Neuronal stem cell (in vitro differentiated cells): Measurements from ENCODE around the gene CDK5R2. TPM values are rescaled to one million over a fixed set of nuclear protein-coding genes. Genes with fewer than 3 reads are reported as not detected.

Experiments
- DNase-seq: peaks from one replicate; pipeline ENCODE4 v3.0.0-alpha.2; 2013; ENCODE audit warnings: low spot score
- H2AFZ ChIP-seq: one replicate; pipeline ENCODE4 v1.6.1; 2013; ENCODE audit warnings: mild to moderate bottlenecking, low read length, inconsistent platforms
- H2AK5ac ChIP-seq: 2 replicates; pipeline ENCODE4 v1.6.1; 2013; ENCODE audit warnings: low read depth, mild to moderate bottlenecking, inconsistent platforms, low read length, moderate library complexity, mixed read lengths
- H2BK120ac ChIP-seq: 2 replicates; pipeline ENCODE4 v1.6.1; 2013; ENCODE audit warnings: low read depth, mild to moderate bottlenecking, inconsistent platforms, low read length, moderate library complexity, mixed read lengths
- H2BK12ac ChIP-seq: one replicate; pipeline ENCODE4 v1.6.1; 2013; ENCODE audit warnings: low read length, inconsistent platforms
- H2BK15ac ChIP-seq: 2 replicates; pipeline ENCODE4 v1.6.1; 2013; ENCODE audit warnings: mild to moderate bottlenecking, low read length, inconsistent platforms, mixed read lengths
- H2BK5ac ChIP-seq: one replicate; pipeline ENCODE4 v1.6.1; 2013; ENCODE audit warnings: inconsistent platforms, mild to moderate bottlenecking, low read length, moderate library complexity
- H3K14ac ChIP-seq: one replicate; pipeline ENCODE4 v1.6.1; 2013; ENCODE audit warnings: low read length, inconsistent platforms
- H3K18ac ChIP-seq: 2 replicates; pipeline ENCODE4 v1.6.1; 2013; ENCODE audit warnings: low read length, inconsistent platforms
- H3K23ac ChIP-seq: 2 replicates; pipeline ENCODE4 v1.6.1; 2013; ENCODE audit warnings: low read depth, mild to moderate bottlenecking, mixed read lengths, low read length, inconsistent platforms; ENCODE audit not compliant: poor library complexity
- H3K27ac ChIP-seq: replicated peaks from 3 replicates; pipeline ENCODE4 v1.5.1; 2013; ENCODE audit warnings: low read length, inconsistent platforms
- H3K27me3 ChIP-seq, 3 experiments: 2 replicates each; pipeline ENCODE4 v1.6.1; 2013; ENCODE audit warnings: low read length in 3 of 3, mild to moderate bottlenecking in 2 of 3, inconsistent platforms in 1 of 3, low read depth in 1 of 3, mixed read lengths in 1 of 3, moderate library complexity in 1 of 3; ENCODE audit not compliant: control insufficient read depth in 3 of 3, insufficient read depth in 3 of 3
- H3K36me3 ChIP-seq, 2 donors: replicated peaks in 1 of 2; 2 replicates each; pipeline ENCODE4 v1.6.1; 2013; ENCODE audit warnings: low read length in 2 of 2; ENCODE audit not compliant: control insufficient read depth in 2 of 2, insufficient read depth in 2 of 2
- H3K4ac ChIP-seq: 2 replicates; pipeline ENCODE4 v1.6.1; 2013; ENCODE audit warnings: inconsistent platforms, mild to moderate bottlenecking, low read length, moderate library complexity
- H3K4me1 ChIP-seq, 2 donors: 1 replicate in 1 of 2; 2 replicates in 1 of 2; pipeline ENCODE4 v1.6.1; 2013; ENCODE audit warnings: low read length in 2 of 2, low read depth in 1 of 2; ENCODE audit not compliant: control insufficient read depth in 2 of 2, insufficient read depth in 1 of 2
- H3K4me2 ChIP-seq: one replicate; pipeline ENCODE4 v1.6.1; 2013; ENCODE audit warnings: mild to moderate bottlenecking, low read length, inconsistent platforms; ENCODE audit not compliant: insufficient read depth, poor library complexity, severe bottlenecking
- H3K4me3 ChIP-seq, 2 donors: 2 replicates each; pipeline ENCODE4 v1.5.1; 2013; ENCODE audit warnings: low read length in 2 of 2, mild to moderate bottlenecking in 2 of 2, inconsistent platforms in 1 of 2, moderate library complexity in 1 of 2
- H3K79me1 ChIP-seq: one replicate; pipeline ENCODE4 v1.6.1; 2013; ENCODE audit warnings: low read depth, mild to moderate bottlenecking, inconsistent platforms, low read length, moderate library complexity
- H3K9ac ChIP-seq: one replicate; pipeline ENCODE4 v1.6.1; 2013; ENCODE audit warnings: mild to moderate bottlenecking, low read depth, low read length, inconsistent platforms; ENCODE audit not compliant: poor library complexity
- H3K9me3 ChIP-seq, 2 donors: replicated peaks in 1 of 2; 2 replicates each; pipeline versions ENCODE3 to v1.6.1; 2013; ENCODE audit warnings: low read length in 2 of 2, mild to moderate bottlenecking in 2 of 2, inconsistent platforms in 1 of 2, low read depth in 1 of 2, mixed read lengths in 1 of 2, moderate library complexity in 1 of 2; ENCODE audit not compliant: control insufficient read depth in 2 of 2, insufficient read depth in 1 of 2
- H4K8ac ChIP-seq: one replicate; pipeline ENCODE4 v1.6.1; 2013; ENCODE audit warnings: low read depth, mild to moderate bottlenecking, inconsistent platforms, low read length, moderate library complexity
- H4K91ac ChIP-seq: one replicate; pipeline ENCODE4 v1.6.1; 2013; ENCODE audit warnings: low read length, low read depth, mild to moderate bottlenecking, inconsistent platforms; ENCODE audit not compliant: poor library complexity
- WGBS, 2 donors: extraction: QIAGEN DNeasy Blood & Tissue Kit; methylation state at CpG; one replicate each; pipeline ENCODE4 v1.1.7; 2013; ENCODE audit warnings: missing lambda C conversion rate in 2 of 2, mixed read lengths in 1 of 2; ENCODE audit not compliant: insufficient read length in 2 of 2, insufficient replicate concordance in 1 of 2; ENCODE audit errors: extremely low coverage in 2 of 2; 5-methylcytosine and 5-hydroxymethylcytosine counted together
- small RNA-seq: library from polyadenylated mRNA; stranded (forward); fragments of <200 nt; extraction: miRNeasy Mini kit (QIAGEN cat#:217004); gene quantifications from one replicate; pipeline ENCODE3, GENCODE V24; 2013; ENCODE audit not compliant: insufficient read depth

The CDK5R2 gene

DNA sequence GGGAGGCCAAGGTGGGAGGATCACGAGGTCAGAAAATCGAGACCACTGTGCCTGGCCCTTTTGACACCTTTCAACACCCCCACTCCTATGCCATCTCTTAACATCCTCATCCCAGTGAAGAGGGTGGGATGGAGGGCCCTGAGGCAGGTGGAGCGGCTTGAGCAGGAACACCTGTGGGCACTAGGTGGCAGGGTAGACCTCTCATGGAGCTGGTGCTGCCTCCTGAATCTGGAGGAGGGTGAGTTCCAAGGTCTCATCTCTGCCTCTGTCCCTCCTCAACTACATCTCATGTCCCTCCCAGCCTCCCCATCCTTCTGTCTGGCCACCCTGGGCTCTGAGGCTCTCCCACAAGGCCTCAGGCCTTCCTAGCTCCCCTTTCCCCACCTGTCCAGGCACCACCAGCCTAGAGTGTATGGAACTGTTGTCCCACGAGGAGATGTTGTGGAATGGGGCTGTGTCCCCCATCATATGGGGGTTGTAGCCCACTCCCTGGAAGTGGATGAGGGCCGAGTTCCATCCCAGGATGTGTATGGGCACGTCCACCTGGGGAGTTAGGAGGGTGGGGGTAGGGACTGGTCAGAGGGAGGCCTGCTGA is 50.8 kb downstream of the CDK5R2 start:
- Histone ChIP-seq H3K4me1 (peaks cover 0 to 2% of the 10 kb centered on the region in 2 donors), H3K14ac (peak overlapping the region; percentile 14), H3K4ac (no peak overlapping the region), H3K18ac (peak overlapping the region; percentile 72), H3K23ac (peak overlapping the region; percentile 75), H2AFZ (no peak overlapping the region), H2AK5ac (no peak overlapping the region), H2BK15ac (no peak overlapping the region), H3K36me3 (no peaks in the 10 kb centered on the region), H4K91ac (no peak overlapping the region), H3K27ac (no peak overlapping the region), H3K79me1 (no peaks in the 10 kb centered on the region), H3K4me3 (no peak overlapping the region), H3K4me2 (no peak overlapping the region), H3K9ac (no peak overlapping the region), H2BK12ac (no peak overlapping the region), H4K8ac (no peak overlapping the region), H3K27me3 (peaks cover 0 to 31% (median 17%) of the 10 kb centered on the region in 3 experiments), H2BK120ac (no peak overlapping the region), H3K9me3 (peaks cover 0 to 2% of the 10 kb centered on the region in 2 donors), H2BK5ac (no peak overlapping the region)
- no peak for DNase-seq
- WGBS, 2 donors = no CpG with 5 or more reads among the region's 6 CpGs

DNA sequence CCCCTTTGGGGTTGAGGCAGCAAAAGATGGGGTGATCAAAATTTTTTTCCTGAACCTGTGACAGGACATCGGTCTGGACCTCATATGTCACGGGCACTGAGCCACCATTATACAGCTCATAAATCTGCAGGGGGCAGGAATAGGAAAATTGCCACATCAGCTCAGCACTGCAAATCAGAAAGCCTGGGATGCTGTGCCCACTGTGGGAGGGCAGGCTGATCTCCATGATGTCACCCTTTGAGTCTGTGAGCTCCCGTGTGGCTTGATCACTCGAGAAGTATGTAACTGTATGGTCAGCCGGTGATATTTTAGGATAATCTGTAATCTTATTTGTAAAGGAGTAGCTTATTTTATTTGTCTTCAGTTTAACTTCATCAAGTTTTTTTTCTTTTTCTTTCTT is 51.4 kb downstream of the CDK5R2 start:
- Histone ChIP-seq H4K91ac (no peak overlapping the region), H3K36me3 (no peaks in the 10 kb centered on the region), H3K9me3 (peaks cover 0 to 2% of the 10 kb centered on the region in 2 donors), H4K8ac (no peak overlapping the region), H3K27me3 (peaks cover 0 to 31% (median 11%) of the 10 kb centered on the region in 3 experiments), H2BK12ac (no peak overlapping the region), H3K4me1 (peaks cover 0 to 2% of the 10 kb centered on the region in 2 donors), H3K23ac (peak overlapping the region; percentile 75), H3K14ac (peak overlapping the region; percentile 14), H3K27ac (no peak overlapping the region), H2BK15ac (no peak overlapping the region), H3K4me2 (no peak overlapping the region), H3K18ac (no peak overlapping the region), H3K4me3 (no peak overlapping the region), H3K79me1 (no peaks in the 10 kb centered on the region), H2BK120ac (no peak overlapping the region), H2AFZ (no peak overlapping the region), H2BK5ac (no peak overlapping the region), H3K9ac (no peak overlapping the region), H2AK5ac (no peak overlapping the region), H3K4ac (no peak overlapping the region)
- DNase-seq = no peak
- WGBS, 2 donors = no CpG with 5 or more reads among the region's 5 CpGs

Small RNA genes lying within 50 kb of the gene (small RNA-seq; reads per million reads assigned to genes)
- gene MIR375 (60.7 reads per million, percentile 94 among the genes with 10 or more reads in this experiment), gene RNU6-642P (not detected)
